ENCODE data around the gene GARIN3. TPM values are rescaled to one million over a fixed set of nuclear protein-coding genes. Genes with fewer than 3 reads are reported as not detected.

Gene GARIN3
- total RNA-seq, 1 experiment from 2014 or later, result not detected

GRCh38 chr5:157130925-157131324, 35.1 kb downstream of the GARIN3 start:
- ChIA-PET POLR2A (ENCODE audit: low non-redundant PET) (no interaction called here), CTCF (no interaction called here)
- H3K9me3 ChIP-seq (ENCODE audit: low read depth, low read length, poor library complexity, severe bottlenecking), result no peaks in the 10 kb centered on the region
- H3K27me3 ChIP-seq (replicated peaks; ENCODE audit: insufficient read depth, low read depth, low read length, poor library complexity), result no peaks in the 10 kb centered on the region
- TF ChIP-seq CTCF (conservative IDR thresholded peaks at IDR 0.05; ENCODE audit: low read depth, low read length) (no peak), EZH2 (IDR thresholded peaks at IDR 0.05; ENCODE audit: borderline replicate concordance, low read depth, low read length, poor library complexity, severe bottlenecking) (no peak)
- H3K4me3 ChIP-seq (ENCODE audit: low read depth, low read length, poor library complexity, severe bottlenecking), result no peak overlapping the region
- no peak for DNase-seq (ENCODE audit: low spot score)
- no peak overlapping the region for H3K27ac ChIP-seq (ENCODE audit: low read depth, low read length, poor library complexity, severe bottlenecking)
- H3K36me3 ChIP-seq (ENCODE audit: insufficient read depth, low read length, poor library complexity, severe bottlenecking), result no peaks in the 10 kb centered on the region
- intact Hi-C loops (cut with micrococcal nuclease; ENCODE audit: unreplicated experiment), result loop anchor here (5.0 to 10.0 kb wide), 3 partner anchors 294 to 1989 kb away; no protein-coding TSS in a partner anchor
- no TSS peak for BruUV-seq (replicated peaks)
- no peaks in the 10 kb centered on the region for H3K4me1 ChIP-seq (ENCODE audit: insufficient read depth, low read length, poor library complexity, severe bottlenecking)

GRCh38 chr5:157121709-157122108, 44.4 kb downstream of the GARIN3 start:
- Histone ChIP-seq H3K27me3 (replicated peaks; ENCODE audit: insufficient read depth, low read depth, low read length, poor library complexity) (no peaks in the 10 kb centered on the region), H3K36me3 (ENCODE audit: insufficient read depth, low read length, poor library complexity, severe bottlenecking) (no peaks in the 10 kb centered on the region), H3K4me1 (ENCODE audit: insufficient read depth, low read length, poor library complexity, severe bottlenecking) (no peaks in the 10 kb centered on the region), H3K9me3 (ENCODE audit: low read depth, low read length, poor library complexity, severe bottlenecking) (no peaks in the 10 kb centered on the region), H3K4me3 (ENCODE audit: low read depth, low read length, poor library complexity, severe bottlenecking) (no peak overlapping the region), H3K27ac (ENCODE audit: low read depth, low read length, poor library complexity, severe bottlenecking) (no peak overlapping the region)
- intact Hi-C loops (cut with micrococcal nuclease; ENCODE audit: unreplicated experiment), result no loop called here
- ChIA-PET CTCF (no interaction called here), POLR2A (ENCODE audit: low non-redundant PET) (no interaction called here)
- BruUV-seq (replicated peaks), result no TSS peak
- no peak for DNase-seq (ENCODE audit: low spot score)
- TF ChIP-seq CTCF (conservative IDR thresholded peaks at IDR 0.05; ENCODE audit: low read depth, low read length) (no peak), EZH2 (IDR thresholded peaks at IDR 0.05; ENCODE audit: borderline replicate concordance, low read depth, low read length, poor library complexity, severe bottlenecking) (no peak)

- no peaks in the 10 kb centered on the region for H3K27me3 ChIP-seq (replicated peaks; ENCODE audit: insufficient read depth, low read depth, low read length, poor library complexity)
- no TSS peak for BruUV-seq (replicated peaks)
- ChIA-PET CTCF (no interaction called here), POLR2A (ENCODE audit: low non-redundant PET) (no interaction called here)
- TF ChIP-seq EZH2 (IDR thresholded peaks at IDR 0.05; ENCODE audit: borderline replicate concordance, low read depth, low read length, poor library complexity, severe bottlenecking), result no peak
- no peak for TF ChIP-seq CTCF (conservative IDR thresholded peaks at IDR 0.05; ENCODE audit: low read depth, low read length)
- H3K27ac ChIP-seq (ENCODE audit: low read depth, low read length, poor library complexity, severe bottlenecking), result no peak overlapping the region
- H3K4me3 ChIP-seq (ENCODE audit: low read depth, low read length, poor library complexity, severe bottlenecking), result no peak overlapping the region
- intact Hi-C loops (cut with micrococcal nuclease; ENCODE audit: unreplicated experiment), result no loop called here
- no peak for DNase-seq (ENCODE audit: low spot score)
- no peaks in the 10 kb centered on the region for H3K9me3 ChIP-seq (ENCODE audit: low read depth, low read length, poor library complexity, severe bottlenecking)
- H3K36me3 ChIP-seq (ENCODE audit: insufficient read depth, low read length, poor library complexity, severe bottlenecking), result no peaks in the 10 kb centered on the region
- no peaks in the 10 kb centered on the region for H3K4me1 ChIP-seq (ENCODE audit: insufficient read depth, low read length, poor library complexity, severe bottlenecking)
These were observed 46.0 kb downstream of the GARIN3 start for GRCh38 chr5:157120102-157120501.

Data from A673 (cell line).